HS-5 (cell line): ENCODE data around the gene PLLP.

Experiments
- DNase-seq: peaks from one replicate; pipeline ENCODE4 v3.0.0-alpha.2; 2012; ENCODE audit warnings: low read depth

The PLLP gene

DNA sequence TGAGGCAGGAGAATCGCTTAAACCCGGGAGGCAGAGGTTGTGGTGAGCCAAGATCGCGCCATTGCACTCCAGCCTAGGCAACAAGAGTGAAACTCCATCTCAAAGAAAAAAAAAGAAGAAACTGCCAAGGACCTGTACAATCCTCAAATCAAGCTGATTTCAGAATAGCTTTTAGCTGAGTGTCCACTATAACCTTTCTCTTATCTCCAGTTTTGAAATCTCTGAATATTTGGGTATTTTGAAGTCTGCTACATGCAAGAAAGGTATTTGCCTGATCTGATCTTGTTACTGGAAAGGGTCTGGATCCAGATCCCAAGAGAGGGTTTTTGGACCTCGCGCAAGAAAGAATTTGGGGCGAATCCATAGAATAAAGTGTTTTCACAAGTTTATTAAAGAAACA is 58.5 kb downstream of the PLLP start:
- DNase-seq = no peak

- DNase-seq = no peak
These were observed 59.7 kb downstream of the PLLP start for GRCh38 chr16:57224651-57225335.

DNA sequence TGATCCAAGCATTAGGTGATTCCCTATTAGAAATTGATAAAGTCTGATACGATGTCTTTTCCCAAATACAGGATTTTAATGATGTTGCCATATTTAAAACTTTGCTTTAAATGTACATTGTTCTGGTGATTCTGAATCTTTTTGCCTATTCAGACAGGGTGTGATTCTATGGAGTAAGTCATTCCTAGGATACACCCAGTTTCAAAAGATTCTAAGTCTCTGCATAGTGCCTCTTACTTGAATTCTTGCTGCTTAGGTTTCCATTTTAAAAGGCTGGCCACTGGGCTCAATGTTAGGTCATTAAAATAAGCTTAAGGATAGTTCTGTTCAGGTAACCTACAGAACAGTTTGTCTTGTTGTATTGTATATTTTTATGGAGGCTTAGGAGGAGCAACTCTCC is 61.4 kb downstream of the PLLP start:
- DNase-seq = no peak

DNA sequence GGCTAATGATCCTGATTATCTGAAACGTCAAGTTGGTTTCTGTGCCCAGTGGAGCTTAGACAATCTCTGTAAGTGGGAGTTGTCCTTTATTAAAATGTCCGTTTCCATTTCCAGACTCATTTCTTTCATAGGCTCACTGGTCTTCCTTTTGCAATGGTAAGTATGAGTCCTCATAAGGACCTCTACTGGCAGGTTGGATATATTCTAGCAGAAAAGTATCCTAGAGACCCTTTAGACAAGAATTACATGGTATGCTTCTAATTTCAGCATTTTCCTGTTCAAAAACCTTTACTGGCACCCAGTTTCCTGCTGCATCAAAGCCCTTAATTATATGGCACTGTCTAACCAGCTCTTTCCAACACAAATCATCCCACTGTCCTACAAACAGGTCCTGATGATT is 67.5 kb downstream of the PLLP start:
- DNase-seq = no peak

GRCh38 chr16:57213462-57213861 is 71.0 kb downstream of the PLLP start:
- no peak for DNase-seq

GRCh38 chr16:57209780-57210179 is 74.7 kb downstream of the PLLP start:
- no peak for DNase-seq

GRCh38 chr16:57208926-57209325 is 75.5 kb downstream of the PLLP start:
- no peak for DNase-seq
